HepG2 (cell line): Measurements from ENCODE around the gene ISOC2. TPM values are rescaled to one million over a fixed set of nuclear protein-coding genes. Genes with fewer than 3 reads are reported as not detected.

Experiments used
- ARHGAP35 ChIP-seq: sonication (generic); formaldehyde crosslinking; IDR thresholded peaks from 2 replicates; pipeline ENCODE4 v1.9.0; 2022; ENCODE audit warnings: mild to moderate bottlenecking, inconsistent platforms, moderate library complexity, missing genetic modification reagents, borderline replicate concordance
- BRD4 ChIP-seq: sonication (generic); formaldehyde crosslinking; IDR thresholded peaks from 2 replicates; pipeline ENCODE4 v1.4.0; 2020; ENCODE audit warnings: missing genetic modification reagents
- EZH2 ChIP-seq: conservative IDR thresholded peaks from 2 replicates; pipeline ENCODE4 v1.6.1; 2012; ENCODE audit warnings: mild to moderate bottlenecking, low read depth, low read length, moderate library complexity
- FOXC1 ChIP-seq: sonication (generic); formaldehyde crosslinking; IDR thresholded peaks from 2 replicates; pipeline ENCODE4 v1.8.0; 2022; ENCODE audit warnings: mild to moderate bottlenecking, missing genetic modification reagents, borderline replicate concordance
- JARID2 ChIP-seq: sonication (generic); formaldehyde crosslinking; IDR thresholded peaks from 2 replicates; pipeline ENCODE4 v1.8.1; 2023; ENCODE audit warnings: missing genetic modification reagents, inconsistent platforms; ENCODE audit not compliant: insufficient replicate concordance
- RAD51 ChIP-seq: fragments of 450-650 bp; IDR thresholded peaks from 2 replicates; pipeline ENCODE4 v1.6.1; 2016; ENCODE audit warnings: borderline replicate concordance
- REXO4 ChIP-seq: sonication (generic); formaldehyde crosslinking; IDR thresholded peaks from 2 replicates; pipeline ENCODE4 v1.8.0; 2022; ENCODE audit warnings: missing genetic modification reagents, mild to moderate bottlenecking, borderline replicate concordance
- SNAI1 ChIP-seq: sonication (generic); formaldehyde crosslinking; IDR thresholded peaks from 2 replicates; pipeline ENCODE4 v1.5.0; 2020; ENCODE audit warnings: mild to moderate bottlenecking, missing genetic modification reagents, borderline replicate concordance
- UBTF ChIP-seq: sonication (generic); formaldehyde crosslinking; IDR thresholded peaks from 2 replicates; pipeline ENCODE4 v1.4.0; 2020; ENCODE audit warnings: mild to moderate bottlenecking, missing genetic modification reagents
- USF2 ChIP-seq, 2 experiments: sonication (generic) in 1 of 2; formaldehyde crosslinking in 1 of 2; IDR thresholded peaks; 2 replicates each; pipeline versions ENCODE4 v1.5.1 to v1.6.1; 2011 to 2020; ENCODE audit warnings: borderline replicate concordance in 1 of 2, low read depth in 1 of 2, low read length in 1 of 2, mild to moderate bottlenecking in 1 of 2, missing genetic modification reagents in 1 of 2, moderate library complexity in 1 of 2
- ZFP37 ChIP-seq: sonication (generic); formaldehyde crosslinking; IDR thresholded peaks from 2 replicates; pipeline ENCODE4 v1.4.0; 2020; ENCODE audit warnings: missing genetic modification reagents, borderline replicate concordance
- ZFP41 ChIP-seq: sonication (generic); formaldehyde crosslinking; IDR thresholded peaks from 2 replicates; pipeline ENCODE4 v1.4.0; 2020; ENCODE audit warnings: mild to moderate bottlenecking, missing genetic modification reagents, borderline replicate concordance
- ZNF207 ChIP-seq: fragments of 450-650 bp; IDR thresholded peaks from 2 replicates; pipeline ENCODE4 v1.6.1; 2016; ENCODE audit warnings: antibody characterized with exemption, borderline replicate concordance
- ZNF468 ChIP-seq: sonication (generic); formaldehyde crosslinking; IDR thresholded peaks from 2 replicates; pipeline ENCODE4 v1.8.0; 2022; ENCODE audit warnings: mild to moderate bottlenecking, moderate library complexity, missing genetic modification reagents
- ZNF546 ChIP-seq: sonication (generic); formaldehyde crosslinking; conservative IDR thresholded peaks from 2 replicates; pipeline ENCODE4 v1.8.1; 2023; ENCODE audit warnings: mild to moderate bottlenecking, missing genetic modification reagents
- ZNF549 ChIP-seq: sonication (generic); formaldehyde crosslinking; IDR thresholded peaks from 2 replicates; pipeline ENCODE4 v1.5.0; 2020; ENCODE audit warnings: missing genetic modification reagents
- ZNF570 ChIP-seq: sonication (generic); formaldehyde crosslinking; IDR thresholded peaks from 2 replicates; pipeline ENCODE4 v1.4.0; 2020; ENCODE audit warnings: mild to moderate bottlenecking, missing genetic modification reagents, borderline replicate concordance
- ZNF639 ChIP-seq: conservative IDR thresholded peaks from 2 replicates; pipeline ENCODE4 v1.6.1; 2018; ENCODE audit warnings: missing genetic modification reagents
- polyA plus RNA-seq, 8 experiments: library from polyadenylated mRNA; depleted of rRNA in 3 of 8; stranded (reverse) in 7 of 8; unstranded in 1 of 8; fragments of >200 nt; fragmentation: Illumina TruSeq in 4 of 8; extraction: Trizol in 4 of 8; gene quantifications; 2 replicates each; pipeline versions ENCODE4 v1.2.1 to v1.2.3, GENCODE V29; 2011 to 2016; ENCODE audit warnings: low read depth in 4 of 8, missing spikeins in 1 of 8, mixed read lengths in 1 of 8; ENCODE audit not compliant: insufficient read depth in 1 of 8
- total RNA-seq, 5 experiments: library from RNA; depleted of rRNA; stranded (reverse); fragments of >200 nt; fragmentation: Illumina TruSeq; extraction: Trizol; gene quantifications; 2 replicates each; pipeline ENCODE4 v1.2.3, GENCODE V29; 2016; ENCODE audit warnings: low read depth in 1 of 5
- TF ChIP-seq, protein P1 (sequence below): sonication (generic); formaldehyde crosslinking; IDR thresholded peaks from 2 replicates; pipeline ENCODE4 v1.4.0; 2020; ENCODE audit warnings: missing genetic modification reagents
- TF ChIP-seq, protein P2 (sequence below): sonication (generic); formaldehyde crosslinking; IDR thresholded peaks from 2 replicates; pipeline ENCODE4 v1.4.0; 2020; ENCODE audit warnings: mild to moderate bottlenecking, missing genetic modification reagents

Gene ISOC2
- total and polyA plus RNA-seq, 2 of the 13 experiments (the other 11 are each of a cell fraction or from before 2014, with no cell fraction given), result 76.8 to 105 TPM

- TF ChIP-seq, protein P1, sequence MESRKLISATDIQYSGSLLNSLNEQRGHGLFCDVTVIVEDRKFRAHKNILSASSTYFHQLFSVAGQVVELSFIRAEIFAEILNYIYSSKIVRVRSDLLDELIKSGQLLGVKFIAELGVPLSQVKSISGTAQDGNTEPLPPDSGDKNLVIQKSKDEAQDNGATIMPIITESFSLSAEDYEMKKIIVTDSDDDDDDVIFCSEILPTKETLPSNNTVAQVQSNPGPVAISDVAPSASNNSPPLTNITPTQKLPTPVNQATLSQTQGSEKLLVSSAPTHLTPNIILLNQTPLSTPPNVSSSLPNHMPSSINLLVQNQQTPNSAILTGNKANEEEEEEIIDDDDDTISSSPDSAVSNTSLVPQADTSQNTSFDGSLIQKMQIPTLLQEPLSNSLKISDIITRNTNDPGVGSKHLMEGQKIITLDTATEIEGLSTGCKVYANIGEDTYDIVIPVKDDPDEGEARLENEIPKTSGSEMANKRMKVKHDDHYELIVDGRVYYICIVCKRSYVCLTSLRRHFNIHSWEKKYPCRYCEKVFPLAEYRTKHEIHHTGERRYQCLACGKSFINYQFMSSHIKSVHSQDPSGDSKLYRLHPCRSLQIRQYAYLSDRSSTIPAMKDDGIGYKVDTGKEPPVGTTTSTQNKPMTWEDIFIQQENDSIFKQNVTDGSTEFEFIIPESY, result no peak
- TF ChIP-seq EZH2, result no peak
- TF ChIP-seq ZNF570 (CRISPR knock-in tag), result no peak
- TF ChIP-seq ARHGAP35 (CRISPR knock-in tag), result no peak
- no peak for TF ChIP-seq ZNF207
- no peak for TF ChIP-seq ZFP41
- no peak for TF ChIP-seq ZNF549 (CRISPR knock-in tag)
- 0 out of 2 replicates have a peak, but pooled peaks have one; percentile 22 for TF ChIP-seq ZFP37 (CRISPR knock-in tag)
- TF ChIP-seq, protein P2, sequence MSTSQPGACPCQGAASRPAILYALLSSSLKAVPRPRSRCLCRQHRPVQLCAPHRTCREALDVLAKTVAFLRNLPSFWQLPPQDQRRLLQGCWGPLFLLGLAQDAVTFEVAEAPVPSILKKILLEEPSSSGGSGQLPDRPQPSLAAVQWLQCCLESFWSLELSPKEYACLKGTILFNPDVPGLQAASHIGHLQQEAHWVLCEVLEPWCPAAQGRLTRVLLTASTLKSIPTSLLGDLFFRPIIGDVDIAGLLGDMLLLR, result peak; percentile 83
- TF ChIP-seq ZNF468 (CRISPR knock-in tag), result no peak
- TF ChIP-seq FOXC1 (CRISPR knock-in tag), result no peak
- TF ChIP-seq USF2 (IDR thresholded peaks at IDR 0.05; ENCODE audit: low read depth, low read length), result peak; percentile 88
- TF ChIP-seq USF2 (CRISPR knock-in tag; IDR thresholded peaks at IDR 0.05; ENCODE audit: borderline replicate concordance), result peak; percentile 91; the same call in 1 of the 2 replicates
- TF ChIP-seq BRD4 (CRISPR knock-in tag), result peak; percentile 49; the same call in 1 of the 2 replicates
- TF ChIP-seq ZNF546 (CRISPR knock-in tag), result peak; percentile 46; the same call in 1 of the 2 replicates
- peak; percentile 75 for TF ChIP-seq RAD51
- TF ChIP-seq REXO4 (CRISPR knock-in tag), result no peak
- TF ChIP-seq UBTF, result peak; percentile 80
- TF ChIP-seq JARID2, result peak; percentile 86
- TF ChIP-seq ZNF639 (CRISPR knock-in tag), result peak; percentile 64
- no peak for TF ChIP-seq SNAI1
These were observed at the start of gene ISOC2 (continued) for GRCh38 chr19:55461259-55461973.
